Fibroblast of mammary gland (primary cell): ENCODE results near the gene NSMF.

ENCODE experiments used
- DNase-seq: peaks from one replicate; pipeline ENCODE4 v3.0.0-alpha.2; 2010; ENCODE audit warnings: low read depth
- H3K4me3 ChIP-seq: 2 replicates; pipeline ENCODE4 v1.5.1; 2011; ENCODE audit warnings: low read depth, mild to moderate bottlenecking, low read length, moderate library complexity; ENCODE audit not compliant: control insufficient read depth
- CTCF ChIP-seq: conservative IDR thresholded peaks from 2 replicates; pipeline ENCODE4 v1.5.1; 2011; ENCODE audit warnings: low read depth, low read length, inconsistent platforms; ENCODE audit not compliant: control insufficient read depth, insufficient read depth

The NSMF gene

DNA sequence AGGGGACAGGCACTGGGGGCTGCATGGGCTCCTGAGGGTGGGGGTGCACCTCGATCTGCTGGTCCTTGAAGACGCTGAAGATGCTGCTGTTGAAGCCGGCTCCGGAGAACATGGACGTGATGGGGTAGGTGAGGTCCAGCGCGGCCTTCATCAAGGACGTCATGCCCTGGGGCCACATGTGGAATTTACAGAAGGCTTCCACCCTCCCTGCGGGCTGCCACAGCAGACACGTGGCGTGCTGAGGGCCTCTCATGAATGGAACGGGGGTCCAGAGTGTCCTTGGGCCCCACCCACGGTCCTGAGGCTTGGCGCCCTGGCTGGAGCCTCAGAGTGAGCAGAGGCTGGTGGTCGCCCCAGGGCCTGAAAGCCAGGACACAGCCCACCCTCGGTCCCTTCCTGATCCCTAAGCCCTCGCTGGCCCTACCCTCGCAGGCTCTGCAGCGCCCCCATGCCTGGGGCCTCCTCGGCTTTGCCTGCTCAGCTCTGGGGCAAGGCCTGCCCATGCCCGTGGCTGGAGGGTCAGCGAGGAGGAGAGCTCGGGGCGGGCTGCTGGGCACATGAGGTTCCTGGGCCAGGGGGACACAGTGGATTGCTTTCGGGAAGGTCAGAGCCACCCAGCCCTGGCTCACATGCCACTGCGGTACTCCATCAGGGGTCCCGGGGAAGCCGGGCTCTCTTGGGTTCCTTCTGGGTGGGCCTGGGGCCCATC is 5.3 kb upstream of the NSMF start:
- DNase-seq = no peak
- no peak for TF ChIP-seq CTCF
- no peak overlapping the region for H3K4me3 ChIP-seq

- H3K4me3 ChIP-seq = no peak overlapping the region
- no peak for TF ChIP-seq CTCF
- DNase-seq = no peak
Observed at GRCh38 chr9:137463931-137464290, 4.8 kb upstream of the NSMF start.

DNA sequence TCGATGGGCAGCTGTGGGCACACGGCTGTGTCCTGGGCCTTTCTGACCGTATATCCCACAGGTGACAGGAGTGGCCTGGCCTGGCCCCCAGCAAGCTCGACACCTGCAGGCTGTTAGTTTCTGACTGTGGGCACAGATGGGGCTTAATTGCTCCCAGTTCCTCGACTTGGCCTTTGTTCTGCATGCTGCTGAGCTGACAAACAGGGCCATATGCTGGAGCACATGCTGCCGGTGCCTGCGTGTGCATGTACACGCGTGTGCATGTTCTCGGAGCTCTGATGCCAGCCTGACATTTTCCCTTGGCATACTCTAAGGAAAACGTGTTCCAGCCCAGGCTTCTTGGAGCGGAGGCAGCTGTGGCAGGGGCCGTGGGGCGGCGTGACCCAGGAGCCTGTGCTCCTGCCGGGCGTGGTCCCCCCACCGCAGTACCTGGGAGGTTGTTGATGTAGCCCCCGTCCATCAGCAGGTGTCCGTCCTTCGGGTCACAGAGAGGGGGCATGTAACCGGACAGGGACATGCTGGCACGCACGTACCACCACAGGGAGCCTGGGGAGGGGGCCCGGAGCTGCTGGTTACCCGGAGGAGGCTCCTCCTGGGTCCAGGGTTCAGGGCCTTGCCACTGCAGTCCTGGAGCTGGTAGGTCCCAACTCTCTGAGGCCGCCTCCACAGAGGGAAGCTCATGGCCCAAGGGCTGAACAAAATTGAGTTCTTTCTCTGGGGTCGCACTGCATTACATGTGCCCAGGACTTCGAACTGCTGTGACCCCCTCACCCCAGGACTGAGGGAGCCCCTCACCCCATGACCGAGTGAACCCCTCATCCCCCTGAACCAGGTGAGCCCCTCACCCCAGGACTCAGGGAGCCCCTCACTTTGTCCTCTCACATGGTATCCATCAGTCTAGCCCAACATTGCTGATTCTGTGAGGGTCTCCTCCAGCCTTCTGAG is 4.1 kb upstream of the NSMF start:
- no peak overlapping the region for H3K4me3 ChIP-seq
- no peak for TF ChIP-seq CTCF
- DNase-seq = no peak

- no peak for DNase-seq
Observed at GRCh38 chr9:137462396-137462985, 3.4 kb upstream of the NSMF start.

DNA sequence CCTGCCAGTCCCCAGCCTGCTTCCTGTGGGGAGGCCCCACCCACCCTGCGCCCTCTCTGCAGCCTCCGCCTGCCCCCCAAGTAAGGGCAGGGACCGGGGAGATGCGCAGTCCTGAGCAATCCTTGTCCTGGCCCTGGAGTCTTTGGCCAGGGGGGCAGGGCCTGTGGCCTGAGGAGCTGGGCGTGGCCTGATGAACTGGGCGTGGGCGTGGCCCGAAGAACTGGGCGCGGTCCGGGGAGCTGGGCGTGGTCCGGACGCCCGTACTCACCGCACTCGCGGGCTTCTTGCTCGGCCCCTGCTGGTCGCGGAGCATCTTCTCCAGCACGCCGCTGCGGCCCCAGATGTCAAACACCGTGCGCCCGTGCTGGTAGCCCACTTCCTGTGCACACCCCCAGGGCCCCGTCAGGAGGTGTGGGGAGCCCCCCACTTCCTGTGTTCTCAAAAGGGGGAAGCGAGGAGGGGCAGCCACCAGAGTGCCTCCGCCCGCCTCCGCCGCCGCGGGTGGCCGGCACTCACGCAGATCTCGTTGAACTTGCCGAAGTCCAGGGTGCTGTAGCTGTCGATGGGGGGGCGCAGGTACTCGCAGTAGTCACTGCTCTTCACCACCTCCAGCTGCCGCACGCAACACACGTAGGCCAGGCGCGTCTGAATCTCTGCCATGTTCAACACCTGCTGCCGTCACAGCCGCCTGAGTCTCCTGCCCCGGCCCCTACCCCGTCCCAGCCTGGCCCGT is 2.7 kb upstream of the NSMF start:
- TF ChIP-seq CTCF = no peak
- H3K4me3 ChIP-seq = no peak overlapping the region
- DNase-seq = peak; percentile 58

More at GRCh38 chr9:137462396-137462985, 3.4 kb upstream of the NSMF start:
- no peak for TF ChIP-seq CTCF
- no peak overlapping the region for H3K4me3 ChIP-seq

DNA sequence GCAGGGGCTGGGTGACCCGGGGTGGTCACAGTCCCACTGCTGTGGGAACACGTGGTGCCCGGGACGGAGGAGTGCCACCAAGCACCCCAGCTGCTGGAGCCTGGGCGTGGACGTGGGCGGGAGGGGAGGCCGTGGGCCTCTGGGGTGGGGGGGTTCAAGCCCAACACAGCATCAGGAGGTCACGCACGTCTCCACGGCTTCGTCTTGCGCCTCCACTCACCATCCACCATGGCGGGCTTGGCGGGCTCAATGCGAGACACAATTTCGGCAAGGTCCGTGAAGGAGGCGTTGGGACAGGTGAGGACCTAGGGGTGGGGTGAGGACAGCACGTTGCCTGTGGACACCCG is 2.2 kb upstream of the NSMF start:
- no peak for DNase-seq
- no peak overlapping the region for H3K4me3 ChIP-seq
- no peak for TF ChIP-seq CTCF
